Measurements from ENCODE around the gene CFAP52. TPM values are rescaled to one million over a fixed set of nuclear protein-coding genes. Genes with fewer than 3 reads are reported as not detected.

The CFAP52 gene
- total RNA-seq, 1 experiment from 2014 or later = not detected

DNA sequence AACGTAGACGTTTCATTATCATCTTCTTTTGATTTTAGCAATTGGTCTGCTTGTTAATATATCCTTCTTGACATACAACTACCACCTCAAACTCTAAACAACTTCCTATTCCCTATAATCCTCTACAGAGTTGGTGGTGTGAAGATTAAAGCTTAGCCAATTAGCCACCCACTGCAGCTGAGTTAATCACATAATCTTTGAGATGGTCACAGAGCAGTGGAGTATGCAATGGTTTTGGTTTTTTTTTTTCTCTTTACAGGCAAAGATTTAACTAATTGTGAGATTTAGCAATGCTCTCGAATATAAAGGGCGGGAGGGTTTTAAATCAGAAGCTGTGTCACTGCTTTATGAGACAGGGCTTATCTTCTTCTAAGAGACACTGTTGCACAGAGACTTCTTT is 37.8 kb upstream of the CFAP52 start (continued):
- TF ChIP-seq TEAD1 (CRISPR knock-in tag; IDR thresholded peaks at IDR 0.05) = no peak

DNA sequence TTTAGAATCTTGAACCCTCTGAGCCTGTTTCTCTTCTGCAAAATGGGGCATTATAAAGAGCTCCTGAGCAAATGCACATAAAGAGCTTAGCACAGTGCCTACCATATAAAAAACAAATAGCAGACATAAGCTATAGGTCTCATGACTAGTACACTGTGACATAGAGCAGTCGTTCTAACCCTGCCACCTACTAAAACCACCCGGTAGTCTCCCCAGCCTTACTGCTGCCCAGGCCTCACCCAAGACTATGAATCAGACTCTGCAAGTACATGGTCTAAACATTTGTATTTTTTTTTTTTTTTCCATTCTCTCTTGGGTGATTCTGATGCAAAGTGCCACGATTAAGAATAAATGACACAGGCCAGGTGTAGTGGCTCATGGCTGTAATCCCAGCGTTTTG is 34.7 kb upstream of the CFAP52 start:
- Mint-ChIP-seq H3K9me3 (no peaks in the 10 kb centered on the region), H3K36me3 (peaks cover 3% of the 10 kb centered on the region), H3K4me3 (no peak overlapping the region), H3K27ac (no peak overlapping the region), H3K4me1 (no peaks in the 10 kb centered on the region), H3K27me3 (ENCODE audit: low read depth) (no peaks in the 10 kb centered on the region)
- ATAC-seq (no peak), DNase-seq (ENCODE audit: low spot score) (no peak)
- no peak for TF ChIP-seq ZNF138 (CRISPR knock-in tag; conservative IDR thresholded peaks at IDR 0.05)
- no peak for TF ChIP-seq ETV6 (CRISPR knock-in tag; IDR thresholded peaks at IDR 0.05)
- ChIA-PET POLR2A (no interaction called here), CTCF (interaction anchor here (0.9 kb wide), 1 partner anchor 10 kb away, joined by 3 read pairs; no protein-coding TSS in a partner anchor)

DNA sequence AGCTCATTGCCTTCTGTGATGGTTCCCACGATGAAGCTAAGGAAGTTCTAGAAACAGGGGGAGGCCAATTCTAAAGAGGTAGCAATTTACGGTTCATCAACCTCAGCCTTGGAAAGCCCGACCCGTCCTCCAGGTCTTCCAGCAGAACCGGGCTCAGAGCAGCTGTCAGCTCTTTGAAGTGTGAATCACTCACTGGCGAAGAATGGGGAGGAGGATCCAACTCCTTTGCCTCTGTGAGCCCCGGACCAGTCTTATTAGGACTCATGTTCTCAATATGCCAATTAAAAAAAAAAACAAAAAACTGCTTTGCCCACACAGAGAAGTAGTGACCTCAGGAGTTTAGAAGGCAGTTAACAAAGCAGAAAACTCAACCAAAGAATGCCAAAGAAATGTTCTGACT is 32.2 kb upstream of the CFAP52 start:
- ChIA-PET CTCF (interaction anchor here (0.5 to 1.0 kb wide), 4 partner anchors 11 to 578 kb away, joined by 3 to 5 read pairs (median 4); partner anchors contain the start of genes PIK3R5 and STX8), POLR2A (no interaction called here)
- H3K27ac Mint-ChIP-seq = no peak overlapping the region
- no peaks in the 10 kb centered on the region for H3K9me3 Mint-ChIP-seq
- DNase-seq (ENCODE audit: low spot score) (no peak), ATAC-seq (no peak)
- H3K36me3 Mint-ChIP-seq = peaks cover 3% of the 10 kb centered on the region
- H3K4me1 Mint-ChIP-seq = no peaks in the 10 kb centered on the region
- no peak for TF ChIP-seq HMGA2 (CRISPR knock-in tag; IDR thresholded peaks at IDR 0.05)
- TF ChIP-seq ZNF416 (CRISPR knock-in tag; IDR thresholded peaks at IDR 0.05) = no peak
- TF ChIP-seq, protein P1, sequence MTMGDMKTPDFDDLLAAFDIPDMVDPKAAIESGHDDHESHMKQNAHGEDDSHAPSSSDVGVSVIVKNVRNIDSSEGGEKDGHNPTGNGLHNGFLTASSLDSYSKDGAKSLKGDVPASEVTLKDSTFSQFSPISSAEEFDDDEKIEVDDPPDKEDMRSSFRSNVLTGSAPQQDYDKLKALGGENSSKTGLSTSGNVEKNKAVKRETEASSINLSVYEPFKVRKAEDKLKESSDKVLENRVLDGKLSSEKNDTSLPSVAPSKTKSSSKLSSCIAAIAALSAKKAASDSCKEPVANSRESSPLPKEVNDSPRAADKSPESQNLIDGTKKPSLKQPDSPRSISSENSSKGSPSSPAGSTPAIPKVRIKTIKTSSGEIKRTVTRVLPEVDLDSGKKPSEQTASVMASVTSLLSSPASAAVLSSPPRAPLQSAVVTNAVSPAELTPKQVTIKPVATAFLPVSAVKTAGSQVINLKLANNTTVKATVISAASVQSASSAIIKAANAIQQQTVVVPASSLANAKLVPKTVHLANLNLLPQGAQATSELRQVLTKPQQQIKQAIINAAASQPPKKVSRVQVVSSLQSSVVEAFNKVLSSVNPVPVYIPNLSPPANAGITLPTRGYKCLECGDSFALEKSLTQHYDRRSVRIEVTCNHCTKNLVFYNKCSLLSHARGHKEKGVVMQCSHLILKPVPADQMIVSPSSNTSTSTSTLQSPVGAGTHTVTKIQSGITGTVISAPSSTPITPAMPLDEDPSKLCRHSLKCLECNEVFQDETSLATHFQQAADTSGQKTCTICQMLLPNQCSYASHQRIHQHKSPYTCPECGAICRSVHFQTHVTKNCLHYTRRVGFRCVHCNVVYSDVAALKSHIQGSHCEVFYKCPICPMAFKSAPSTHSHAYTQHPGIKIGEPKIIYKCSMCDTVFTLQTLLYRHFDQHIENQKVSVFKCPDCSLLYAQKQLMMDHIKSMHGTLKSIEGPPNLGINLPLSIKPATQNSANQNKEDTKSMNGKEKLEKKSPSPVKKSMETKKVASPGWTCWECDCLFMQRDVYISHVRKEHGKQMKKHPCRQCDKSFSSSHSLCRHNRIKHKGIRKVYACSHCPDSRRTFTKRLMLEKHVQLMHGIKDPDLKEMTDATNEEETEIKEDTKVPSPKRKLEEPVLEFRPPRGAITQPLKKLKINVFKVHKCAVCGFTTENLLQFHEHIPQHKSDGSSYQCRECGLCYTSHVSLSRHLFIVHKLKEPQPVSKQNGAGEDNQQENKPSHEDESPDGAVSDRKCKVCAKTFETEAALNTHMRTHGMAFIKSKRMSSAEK (CRISPR knock-in tag; IDR thresholded peaks at IDR 0.05; ENCODE audit: borderline replicate concordance) = no peak
- TF ChIP-seq, protein P2, sequence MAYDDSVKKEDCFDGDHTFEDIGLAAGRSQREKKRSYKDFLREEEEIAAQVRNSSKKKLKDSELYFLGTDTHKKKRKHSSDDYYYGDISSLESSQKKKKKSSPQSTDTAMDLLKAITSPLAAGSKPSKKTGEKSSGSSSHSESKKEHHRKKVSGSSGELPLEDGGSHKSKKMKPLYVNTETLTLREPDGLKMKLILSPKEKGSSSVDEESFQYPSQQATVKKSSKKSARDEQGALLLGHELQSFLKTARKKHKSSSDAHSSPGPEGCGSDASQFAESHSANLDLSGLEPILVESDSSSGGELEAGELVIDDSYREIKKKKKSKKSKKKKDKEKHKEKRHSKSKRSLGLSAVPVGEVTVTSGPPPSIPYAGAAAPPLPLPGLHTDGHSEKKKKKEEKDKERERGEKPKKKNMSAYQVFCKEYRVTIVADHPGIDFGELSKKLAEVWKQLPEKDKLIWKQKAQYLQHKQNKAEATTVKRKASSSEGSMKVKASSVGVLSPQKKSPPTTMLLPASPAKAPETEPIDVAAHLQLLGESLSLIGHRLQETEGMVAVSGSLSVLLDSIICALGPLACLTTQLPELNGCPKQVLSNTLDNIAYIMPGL (CRISPR knock-in tag; IDR thresholded peaks at IDR 0.05) = no peak
- TF ChIP-seq GTF2I (CRISPR knock-in tag; conservative IDR thresholded peaks at IDR 0.05) = no peak
- TF ChIP-seq, protein P3, sequence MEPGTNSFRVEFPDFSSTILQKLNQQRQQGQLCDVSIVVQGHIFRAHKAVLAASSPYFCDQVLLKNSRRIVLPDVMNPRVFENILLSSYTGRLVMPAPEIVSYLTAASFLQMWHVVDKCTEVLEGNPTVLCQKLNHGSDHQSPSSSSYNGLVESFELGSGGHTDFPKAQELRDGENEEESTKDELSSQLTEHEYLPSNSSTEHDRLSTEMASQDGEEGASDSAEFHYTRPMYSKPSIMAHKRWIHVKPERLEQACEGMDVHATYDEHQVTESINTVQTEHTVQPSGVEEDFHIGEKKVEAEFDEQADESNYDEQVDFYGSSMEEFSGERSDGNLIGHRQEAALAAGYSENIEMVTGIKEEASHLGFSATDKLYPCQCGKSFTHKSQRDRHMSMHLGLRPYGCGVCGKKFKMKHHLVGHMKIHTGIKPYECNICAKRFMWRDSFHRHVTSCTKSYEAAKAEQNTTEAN (CRISPR knock-in tag; IDR thresholded peaks at IDR 0.05) = no peak
- no peak for TF ChIP-seq TEAD4 (CRISPR knock-in tag; IDR thresholded peaks at IDR 0.05)
- TF ChIP-seq, protein P4, sequence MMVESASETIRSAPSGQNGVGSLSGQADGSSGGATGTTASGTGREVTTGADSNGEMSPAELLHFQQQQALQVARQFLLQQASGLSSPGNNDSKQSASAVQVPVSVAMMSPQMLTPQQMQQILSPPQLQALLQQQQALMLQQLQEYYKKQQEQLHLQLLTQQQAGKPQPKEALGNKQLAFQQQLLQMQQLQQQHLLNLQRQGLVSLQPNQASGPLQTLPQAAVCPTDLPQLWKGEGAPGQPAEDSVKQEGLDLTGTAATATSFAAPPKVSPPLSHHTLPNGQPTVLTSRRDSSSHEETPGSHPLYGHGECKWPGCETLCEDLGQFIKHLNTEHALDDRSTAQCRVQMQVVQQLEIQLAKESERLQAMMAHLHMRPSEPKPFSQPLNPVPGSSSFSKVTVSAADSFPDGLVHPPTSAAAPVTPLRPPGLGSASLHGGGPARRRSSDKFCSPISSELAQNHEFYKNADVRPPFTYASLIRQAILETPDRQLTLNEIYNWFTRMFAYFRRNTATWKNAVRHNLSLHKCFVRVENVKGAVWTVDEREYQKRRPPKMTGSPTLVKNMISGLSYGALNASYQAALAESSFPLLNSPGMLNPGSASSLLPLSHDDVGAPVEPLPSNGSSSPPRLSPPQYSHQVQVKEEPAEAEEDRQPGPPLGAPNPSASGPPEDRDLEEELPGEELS (CRISPR knock-in tag; IDR thresholded peaks at IDR 0.05) = no peak
- no peak for TF ChIP-seq ZNF423 (CRISPR knock-in tag; IDR thresholded peaks at IDR 0.05)
- no peak for TF ChIP-seq RELA (CRISPR knock-in tag; IDR thresholded peaks at IDR 0.05; ENCODE audit: borderline replicate concordance)
- TF ChIP-seq, protein P5, sequence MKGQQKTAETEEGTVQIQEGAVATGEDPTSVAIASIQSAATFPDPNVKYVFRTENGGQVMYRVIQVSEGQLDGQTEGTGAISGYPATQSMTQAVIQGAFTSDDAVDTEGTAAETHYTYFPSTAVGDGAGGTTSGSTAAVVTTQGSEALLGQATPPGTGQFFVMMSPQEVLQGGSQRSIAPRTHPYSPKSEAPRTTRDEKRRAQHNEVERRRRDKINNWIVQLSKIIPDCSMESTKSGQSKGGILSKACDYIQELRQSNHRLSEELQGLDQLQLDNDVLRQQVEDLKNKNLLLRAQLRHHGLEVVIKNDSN (CRISPR knock-in tag; IDR thresholded peaks at IDR 0.05) = no peak
- TF ChIP-seq, protein P6, sequence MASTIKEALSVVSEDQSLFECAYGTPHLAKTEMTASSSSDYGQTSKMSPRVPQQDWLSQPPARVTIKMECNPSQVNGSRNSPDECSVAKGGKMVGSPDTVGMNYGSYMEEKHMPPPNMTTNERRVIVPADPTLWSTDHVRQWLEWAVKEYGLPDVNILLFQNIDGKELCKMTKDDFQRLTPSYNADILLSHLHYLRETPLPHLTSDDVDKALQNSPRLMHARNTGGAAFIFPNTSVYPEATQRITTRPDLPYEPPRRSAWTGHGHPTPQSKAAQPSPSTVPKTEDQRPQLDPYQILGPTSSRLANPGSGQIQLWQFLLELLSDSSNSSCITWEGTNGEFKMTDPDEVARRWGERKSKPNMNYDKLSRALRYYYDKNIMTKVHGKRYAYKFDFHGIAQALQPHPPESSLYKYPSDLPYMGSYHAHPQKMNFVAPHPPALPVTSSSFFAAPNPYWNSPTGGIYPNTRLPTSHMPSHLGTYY (CRISPR knock-in tag; IDR thresholded peaks at IDR 0.05) = no peak
- no peak for TF ChIP-seq JUN (CRISPR knock-in tag; IDR thresholded peaks at IDR 0.05)
- H3K27me3 Mint-ChIP-seq (ENCODE audit: low read depth) = no peaks in the 10 kb centered on the region
- no peak overlapping the region for H3K4me3 Mint-ChIP-seq

Measured in WTC11 (cell line).